GM12878 (cell line): ENCODE measurements around the gene CUTA. TPM values are rescaled to one million over a fixed set of nuclear protein-coding genes. Genes with fewer than 3 reads are reported as not detected.
"Not testable (repeated sequence)": the region's sequence is repeated elsewhere in the genome, so short reads cannot be mapped to it uniquely, and the experiment has no call there.

Source experiments
- ATAC-seq: fragments of 200-7000 bp; cut with Tn5 transposase; 3 replicates; pipeline ENCODE4 v1.9.1; 2020; ENCODE audit warnings: mild to moderate bottlenecking, moderate library complexity
- BruUV-seq: library from RNA; stranded (reverse); fragments of 400-500 nt; replicated peaks from 2 replicates; lab custom pipeline; 2021; lab: Mats Ljungman, UMichigan
- CTCF ChIA-PET: fragments of 300-600 bp; sonication (Branson Sonifier 250); formaldehyde crosslinking; extraction: SDS; loops from one replicate; lab custom pipeline; 2021; ENCODE audit warnings: inconsistent platforms; lab: Yijun Ruan, JAX
- POLR2A ChIA-PET: fragments of 350-600 bp; formaldehyde crosslinking; extraction: SDS; loops from one replicate; lab custom pipeline; 2021; ENCODE audit warnings: inconsistent platforms; lab: Charles Lee
- RAD21 ChIA-PET: fragments of 300-600 bp; sonication (Branson Sonifier 250); formaldehyde crosslinking; loops from one replicate; lab custom pipeline; 2023; ENCODE audit warnings: antibody characterized with exemption; ENCODE audit not compliant: unreplicated experiment; lab: Charles Lee
- SMC1A ChIA-PET: fragments of 300-600 bp; sonication (Branson Sonifier 250); formaldehyde crosslinking; loops from one replicate; lab custom pipeline; 2023; ENCODE audit not compliant: unreplicated experiment, uncharacterized antibody; lab: Charles Lee
- DNase-seq: peaks from one replicate; pipeline ENCODE4 v3.0.0-alpha.2; 2011; ENCODE audit warnings: low read depth, low spot score
- FAIRE-seq: peaks from 3 replicates; lab custom pipeline; 2011; peaks lifted over from hg19 to GRCh38; lab: Jason Lieb, UNC
- H2AFZ ChIP-seq: 2 replicates; pipeline ENCODE4 v1.6.0; 2011; ENCODE audit warnings: low read depth, low read length, control low read depth; ENCODE audit not compliant: control insufficient read depth
- H3K27ac ChIP-seq: 2 replicates; pipeline ENCODE4 v1.5.1; 2011; ENCODE audit warnings: control low read depth; ENCODE audit not compliant: control insufficient read depth, insufficient read depth
- H3K27me3 ChIP-seq, 2 experiments: replicated peaks in 1 of 2; 2 replicates each; pipeline versions ENCODE4 v1.6.0 to v1.6.1; 2011; ENCODE audit warnings: low read length in 1 of 2; ENCODE audit not compliant: control insufficient read depth in 2 of 2, insufficient read depth in 2 of 2
- H3K36me3 ChIP-seq, 2 experiments: 2 replicates each; pipeline ENCODE4 v1.5.1; 2011; ENCODE audit warnings: low read length in 1 of 2; ENCODE audit not compliant: control insufficient read depth in 2 of 2, insufficient read depth in 2 of 2
- H3K4me1 ChIP-seq: 2 replicates; pipeline ENCODE4 v1.6.1; 2011; ENCODE audit warnings: mild to moderate bottlenecking, low read length, moderate library complexity, mixed read lengths; ENCODE audit not compliant: control insufficient read depth, insufficient read depth
- H3K4me2 ChIP-seq: 2 replicates; pipeline ENCODE4 v1.6.0; 2011; ENCODE audit warnings: control low read depth; ENCODE audit not compliant: control insufficient read depth, insufficient read depth
- H3K4me3 ChIP-seq: fragments of 200-600 bp; sonication (generic); 2 replicates; pipeline ENCODE4 v1.5.1; 2016
- H3K79me2 ChIP-seq: 2 replicates; pipeline ENCODE4 v1.6.0; 2011; ENCODE audit warnings: low read length; ENCODE audit not compliant: control insufficient read depth, insufficient read depth
- H3K9ac ChIP-seq: 2 replicates; pipeline ENCODE4 v1.8.0; 2011; ENCODE audit warnings: low read length, control low read depth, mixed read lengths; ENCODE audit not compliant: control insufficient read depth, insufficient read depth
- H3K9me3 ChIP-seq: replicated peaks from 3 replicates; pipeline ENCODE4 v1.5.1; 2011; ENCODE audit warnings: mild to moderate bottlenecking, low read length; ENCODE audit not compliant: control insufficient read depth, insufficient read depth
- H4K20me1 ChIP-seq: 2 replicates; pipeline ENCODE4 v1.6.0; 2011; ENCODE audit not compliant: control insufficient read depth, insufficient read depth
- ETV6 ChIP-seq, 2 experiments: fragments of 450-650 bp in 1 of 2; IDR thresholded peaks in 1 of 2; conservative IDR thresholded peaks in 1 of 2; 2 replicates each; pipeline ENCODE4 v1.6.1; 2014; ENCODE audit warnings: antibody characterized with exemption in 1 of 2, borderline replicate concordance in 1 of 2, low read depth in 1 of 2, mild to moderate bottlenecking in 1 of 2, moderate library complexity in 1 of 2
- IKZF1 ChIP-seq: fragments of 450-650 bp; conservative IDR thresholded peaks from 2 replicates; pipeline ENCODE4 v1.6.1; 2017; ENCODE audit warnings: antibody characterized with exemption, mild to moderate bottlenecking
- LARP7 ChIP-seq: fragments of 450-650 bp; IDR thresholded peaks from 2 replicates; pipeline ENCODE4 v1.6.1; 2017; ENCODE audit warnings: mild to moderate bottlenecking
- MTA2 ChIP-seq: fragments of 450-650 bp; IDR thresholded peaks from 2 replicates; pipeline ENCODE4 v1.6.1; 2016; ENCODE audit warnings: low read depth, mild to moderate bottlenecking, moderate library complexity
- NFXL1 ChIP-seq: fragments of 450-650 bp; IDR thresholded peaks from 2 replicates; pipeline ENCODE4 v1.6.1; 2017; ENCODE audit warnings: antibody characterized with exemption, mild to moderate bottlenecking, borderline replicate concordance
- NR2C1 ChIP-seq: fragments of 450-650 bp; IDR thresholded peaks from 2 replicates; pipeline ENCODE4 v1.6.1; 2017; ENCODE audit warnings: antibody characterized with exemption, mild to moderate bottlenecking, moderate library complexity
- RAD21 ChIP-seq: IDR thresholded peaks from 2 replicates; pipeline ENCODE4 v1.6.1; 2011; ENCODE audit warnings: mild to moderate bottlenecking, low read depth, low read length, moderate library complexity; ENCODE audit not compliant: insufficient read depth
- RB1 ChIP-seq: fragments of 450-650 bp; formaldehyde crosslinking; IDR thresholded peaks from 2 replicates; pipeline ENCODE4 v1.6.1; 2017; ENCODE audit warnings: mild to moderate bottlenecking, borderline replicate concordance
- RCOR1 ChIP-seq: conservative IDR thresholded peaks from 2 replicates; pipeline ENCODE4 v1.6.1; 2012; ENCODE audit warnings: low read depth, low read length, improper control_type of control experiment
- SMC3 ChIP-seq: IDR thresholded peaks from 2 replicates; pipeline ENCODE4 v1.6.1; 2011; ENCODE audit warnings: low read length, improper control_type of control experiment, borderline replicate concordance
- STAT3 ChIP-seq: IDR thresholded peaks from 2 replicates; pipeline ENCODE4 v1.6.1; 2011; ENCODE audit warnings: low read depth, low read length, improper control_type of control experiment
- ZNF24 ChIP-seq: fragments of 450-650 bp; IDR thresholded peaks from 2 replicates; pipeline ENCODE4 v1.6.1; 2017; ENCODE audit warnings: antibody characterized with exemption, mild to moderate bottlenecking
- ZNF622 ChIP-seq: fragments of 450-650 bp; IDR thresholded peaks from 2 replicates; pipeline ENCODE4 v1.6.1; 2017; ENCODE audit warnings: mild to moderate bottlenecking, inconsistent platforms
- WGBS: methylation state at CpG from one replicate; pipeline ENCODE4 v1.1.6; 2016; ENCODE audit warnings: low lambda C conversion rate; ENCODE audit not compliant: insufficient replicate concordance, insufficient coverage; ENCODE audit errors: missing lambda C conversion rate; 5-methylcytosine and 5-hydroxymethylcytosine counted together
- in situ Hi-C: fragments of 300-500 bp; cut with MboI; formaldehyde crosslinking; loops from 9 replicates; pipeline ENCODE4 v1.14.3; 2018; ENCODE audit warnings: mixed read lengths
- intact Hi-C: fragments of 100-400 bp; cut with micrococcal nuclease; formaldehyde crosslinking; loops from one replicate; pipeline ENCODE4 v1.14.2; 2022; ENCODE audit not compliant: unreplicated experiment
- polyA plus RNA-seq, 11 experiments: library from polyadenylated mRNA; depleted of rRNA in 4 of 11; unstranded in 6 of 11; stranded (reverse) in 5 of 11; fragments of >200 nt; fragmentation: Nextera tagmentation in 4 of 11; fragmentation: Illumina TruSeq in 1 of 11; extraction: Ambion mirVana in 4 of 11; extraction: Trizol in 1 of 11; gene quantifications; 1 replicate in 1 of 11; 2 replicates in 10 of 11; pipeline versions ENCODE4 v1.2.1 to v1.2.3, GENCODE V29; 2011 to 2016; ENCODE audit warnings: inconsistent platforms in 2 of 11, missing spikeins in 2 of 11, low read depth in 1 of 11
- total RNA-seq, 4 experiments: library from RNA; depleted of rRNA in 3 of 4; stranded (reverse); fragments of >200 nt in 3 of 4; fragmentation: Illumina TruSeq in 1 of 4; extraction: Trizol in 1 of 4; gene quantifications; 2 replicates each; pipeline versions ENCODE4 v1.2.1 to v1.2.3, GENCODE V29; 2013 to 2021

CUTA gene
- total and polyA plus RNA-seq, 10 of the 15 experiments (the other 5 are each of a cell fraction or from before 2014, with no cell fraction given), result 102 to 293 (median 189) TPM

- CTCF ChIA-PET, result no interaction called here
- in situ Hi-C loops, result no loop called here
- Histone ChIP-seq H3K9ac (no peak overlapping the region), H4K20me1 (no peaks in the 10 kb centered on the region), H3K27ac (no peak overlapping the region), H3K4me3 (no peak overlapping the region), H3K27me3 (no peaks in the 10 kb centered on the region), H3K4me1 (no peaks in the 10 kb centered on the region), H2AFZ (no peak overlapping the region; the same call in 1 of the 2 replicates), H3K79me2 (no peaks in the 10 kb centered on the region), H3K4me2 (no peak overlapping the region), H3K9me3 (no peaks in the 10 kb centered on the region), H3K36me3 (no peaks in the 10 kb centered on the region)
- ATAC-seq (no peak), FAIRE-seq (no peak), DNase-seq (no peak)
- RAD21 ChIA-PET, result no interaction called here
- POLR2A ChIA-PET, result interaction anchor here (0.7 kb wide), 1 partner anchor 186 kb away, joined by 4 read pairs; no protein-coding TSS in a partner anchor
- no TSS peak for BruUV-seq
- WGBS, result 23% methylated on average over 2 of the region's 2 CpGs
- SMC1A ChIA-PET, result interaction anchor here (0.8 kb wide), 1 partner anchor 46 kb away, joined by 3 read pairs; no protein-coding TSS in a partner anchor
- intact Hi-C loops, result no loop called here
- TF ChIP-seq STAT3 (no peak), SMC3 (no peak), IKZF1 (no peak), ZNF24 (no peak), LARP7 (no peak), RAD21 (no peak), RCOR1 (no peak), NR2C1 (no peak), ETV6 (conservative IDR thresholded peaks at IDR 0.05 in 1 of 2, IDR thresholded peaks at IDR 0.05 in 1 of 2; ENCODE audit: borderline replicate concordance in 1 of 2, low read depth in 1 of 2) (no peak), NFXL1 (no peak), MTA2 (no peak), ZNF622 (no peak), RB1 (no peak)
These were observed 37.5 kb downstream of the CUTA start for GRCh38 chr6:33380272-33380981.

GRCh38 chr6:33379184-33379583, 38.7 kb downstream of the CUTA start:
- ATAC-seq, POLR2A ChIA-PET, intact Hi-C loops, H3K79me2 ChIP-seq, DNase-seq, H3K27me3 ChIP-seq, BruUV-seq, in situ Hi-C loops, H3K9ac ChIP-seq, H3K4me2 ChIP-seq, FAIRE-seq, H3K4me1 ChIP-seq, SMC1A ChIA-PET, RAD21 ChIA-PET, H3K36me3 ChIP-seq, H3K27ac ChIP-seq, H4K20me1 ChIP-seq, H3K4me3 ChIP-seq, H2AFZ ChIP-seq, H3K9me3 ChIP-seq: not testable (repeated sequence)
- WGBS, result 80% methylated on average over 9 of the region's 10 CpGs
- CTCF ChIA-PET, result interaction anchor here (0.7 to 0.8 kb wide), 2 partner anchors 66 to 560 kb away, joined by 3 read pairs; no protein-coding TSS in a partner anchor
